Measurements from ENCODE around the gene NUCB2. TPM values are rescaled to one million over a fixed set of nuclear protein-coding genes. Genes with fewer than 3 reads are reported as not detected.

Gene NUCB2
- total RNA-seq, 2 experiments from 2014 or later, result 39.4 to 43.5 TPM

DNA sequence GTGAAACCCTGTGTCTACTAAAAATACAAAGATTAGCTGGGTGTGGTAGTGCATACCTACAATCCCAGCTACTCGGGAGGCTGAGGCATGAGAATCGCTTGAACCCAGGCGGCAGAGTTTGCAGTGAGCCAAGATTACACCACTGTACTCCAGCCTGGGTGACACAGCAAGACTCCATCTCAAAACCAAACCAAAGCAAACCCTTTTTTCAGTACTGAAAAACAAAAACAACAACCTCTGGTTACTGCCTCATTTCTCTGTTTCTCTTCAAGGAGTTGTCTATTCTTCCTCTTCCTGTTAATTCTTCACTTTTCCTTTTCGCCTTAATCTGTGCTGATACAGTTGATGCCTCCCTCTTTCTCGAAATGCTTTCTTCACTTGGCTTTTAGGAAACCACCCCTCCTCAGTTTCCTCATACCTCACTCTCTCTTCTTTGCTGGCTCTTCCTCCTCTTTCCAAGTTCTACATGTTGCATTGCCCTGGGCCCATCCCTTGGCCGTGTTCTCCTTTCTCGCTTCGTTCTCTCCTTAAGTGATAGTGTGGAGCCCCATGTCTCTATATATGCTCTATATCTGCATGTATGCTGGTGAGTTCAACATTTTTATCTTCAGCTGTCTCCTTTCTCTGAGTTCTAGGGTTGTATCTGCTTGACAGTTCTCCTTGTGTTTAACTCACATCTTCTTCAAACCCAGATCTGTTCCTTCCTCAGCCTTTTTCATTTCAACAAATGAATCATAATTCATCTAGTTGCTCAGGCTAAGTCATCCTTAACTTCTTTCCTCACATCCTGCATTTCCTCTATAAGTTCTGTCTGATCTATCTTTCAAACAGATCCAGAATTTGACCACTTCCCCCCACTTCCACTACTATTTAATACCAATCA, 37.1 kb downstream of the NUCB2 start:
- ChIA-PET POLR2A (interaction anchor here (0.7 kb wide), 1 partner anchor 1268 kb away, joined by 3 read pairs; no protein-coding TSS in a partner anchor), CTCF (no interaction called here)

GRCh38 chr11:17314232-17314547, 37.7 kb downstream of the NUCB2 start:
- ChIA-PET CTCF (no interaction called here), POLR2A (no interaction called here)

DNA sequence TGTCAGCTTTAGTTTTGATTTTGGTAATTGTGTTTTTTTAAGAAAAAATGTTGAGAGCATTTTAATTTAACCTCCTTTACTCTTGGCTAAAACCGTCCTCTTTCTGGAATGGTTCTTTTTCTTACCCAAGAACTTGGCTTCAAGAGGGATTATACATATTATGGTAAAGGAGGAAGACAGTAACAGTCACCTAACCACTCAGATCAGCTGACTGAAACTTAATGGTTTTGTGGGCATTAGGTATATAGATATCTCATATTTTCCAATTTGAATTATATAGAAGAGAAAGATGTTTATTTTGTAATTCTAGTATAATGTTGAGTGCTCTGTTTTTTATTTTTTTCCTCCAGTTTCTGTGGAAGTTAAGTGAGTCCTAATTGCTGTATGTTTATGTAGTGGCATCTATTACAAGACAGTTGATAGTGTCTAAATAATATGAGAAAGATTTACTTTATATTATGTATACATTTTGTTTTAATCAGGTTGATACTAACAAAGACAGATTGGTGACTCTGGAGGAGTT, 38.4 kb downstream of the NUCB2 start:
- POLR2A ChIA-PET, result no interaction called here
- CTCF ChIA-PET, result no interaction called here

GRCh38 chr11:17328871-17329494, 52.4 kb downstream of the NUCB2 start:
- CTCF ChIA-PET, result no interaction called here
- POLR2A ChIA-PET, result no interaction called here

DNA sequence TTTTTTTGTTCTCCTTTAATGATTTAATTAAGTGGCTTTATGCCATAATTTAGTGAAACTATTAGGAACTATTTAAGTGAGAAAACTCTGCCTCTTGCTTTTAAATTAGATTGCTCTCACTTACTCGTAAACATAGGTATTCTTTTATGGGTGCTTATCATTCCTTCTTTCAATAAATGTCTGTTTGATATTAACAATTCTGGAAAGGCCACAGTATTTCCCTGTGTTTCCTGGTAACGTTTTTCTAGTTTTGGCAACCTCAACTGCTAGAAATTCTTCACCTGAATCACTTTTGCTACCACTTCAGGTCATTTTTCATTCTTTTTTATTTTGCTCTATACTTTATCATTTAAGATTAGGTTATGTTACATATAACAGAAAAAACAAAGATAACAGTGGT, 55.1 kb downstream of the NUCB2 start:
- POLR2A ChIA-PET, result no interaction called here
- CTCF ChIA-PET, result no interaction called here

DNA sequence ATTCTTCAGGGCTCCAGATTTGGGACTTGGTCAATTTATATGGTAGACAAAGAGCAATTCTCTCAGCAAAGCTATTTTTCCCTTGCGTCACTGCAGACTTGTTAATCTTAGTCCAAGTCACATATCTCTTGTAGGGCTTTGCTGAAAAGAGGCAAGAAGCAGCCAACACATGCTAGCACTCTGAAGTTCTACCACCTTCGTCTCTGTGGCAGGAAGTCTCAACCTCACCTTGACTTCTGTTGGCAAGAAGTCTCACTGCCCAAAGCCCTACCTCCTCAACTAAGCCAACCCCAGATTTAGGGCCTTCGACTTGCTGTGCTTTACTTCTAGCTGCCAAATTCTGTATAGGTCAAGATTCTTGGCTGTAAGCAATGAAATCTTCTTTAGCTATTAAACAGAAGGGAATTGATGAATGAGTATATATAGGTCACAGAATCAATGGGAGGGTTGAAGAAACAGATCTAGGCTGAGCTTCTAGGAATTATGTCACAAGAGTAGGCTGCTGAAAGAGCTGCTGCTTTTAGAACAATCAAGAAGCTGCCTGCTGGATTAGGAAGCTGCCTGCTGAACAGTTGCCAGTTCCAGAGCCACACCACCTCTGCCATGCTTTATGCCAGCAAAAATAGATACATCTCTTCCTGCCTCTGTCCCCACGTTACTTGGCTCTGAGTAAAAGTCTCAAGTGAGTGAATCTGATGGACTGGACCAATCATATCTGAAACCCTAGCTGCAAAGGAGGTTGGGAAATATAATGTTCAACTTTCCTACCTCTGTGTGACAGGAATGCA, 57.5 kb downstream of the NUCB2 start:
- ChIA-PET POLR2A (no interaction called here), CTCF (no interaction called here)

- POLR2A ChIA-PET, result no interaction called here
- CTCF ChIA-PET, result no interaction called here
These were observed 66.7 kb downstream of the NUCB2 start for GRCh38 chr11:17343257-17343656.

- POLR2A ChIA-PET, result interaction anchor here (0.6 kb wide), 1 partner anchor 606 kb away, joined by 3 read pairs; no protein-coding TSS in a partner anchor
- CTCF ChIA-PET, result no interaction called here
These were observed 67.4 kb downstream of the NUCB2 start for GRCh38 chr11:17343907-17344306.

DNA sequence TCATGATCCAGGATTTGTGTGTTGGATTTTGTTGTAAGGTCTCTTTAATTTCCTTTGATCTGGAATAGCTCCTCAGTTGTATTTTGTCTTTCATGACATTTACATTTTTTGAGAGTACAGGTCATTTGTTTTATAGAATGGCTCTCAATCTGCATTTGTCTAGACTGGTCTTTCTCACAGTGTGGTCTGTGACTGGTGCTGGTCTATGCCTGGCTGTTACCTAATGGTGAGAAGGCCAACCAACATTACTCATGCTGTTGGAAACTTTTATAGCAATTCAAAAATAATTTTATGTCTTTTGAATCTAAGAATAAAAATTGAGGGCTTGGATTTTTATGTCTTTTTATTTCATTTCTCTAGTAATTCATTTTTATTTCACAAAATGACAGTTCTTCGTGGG, 71.1 kb downstream of the NUCB2 start:
- POLR2A ChIA-PET, result no interaction called here
- CTCF ChIA-PET, result no interaction called here

DNA sequence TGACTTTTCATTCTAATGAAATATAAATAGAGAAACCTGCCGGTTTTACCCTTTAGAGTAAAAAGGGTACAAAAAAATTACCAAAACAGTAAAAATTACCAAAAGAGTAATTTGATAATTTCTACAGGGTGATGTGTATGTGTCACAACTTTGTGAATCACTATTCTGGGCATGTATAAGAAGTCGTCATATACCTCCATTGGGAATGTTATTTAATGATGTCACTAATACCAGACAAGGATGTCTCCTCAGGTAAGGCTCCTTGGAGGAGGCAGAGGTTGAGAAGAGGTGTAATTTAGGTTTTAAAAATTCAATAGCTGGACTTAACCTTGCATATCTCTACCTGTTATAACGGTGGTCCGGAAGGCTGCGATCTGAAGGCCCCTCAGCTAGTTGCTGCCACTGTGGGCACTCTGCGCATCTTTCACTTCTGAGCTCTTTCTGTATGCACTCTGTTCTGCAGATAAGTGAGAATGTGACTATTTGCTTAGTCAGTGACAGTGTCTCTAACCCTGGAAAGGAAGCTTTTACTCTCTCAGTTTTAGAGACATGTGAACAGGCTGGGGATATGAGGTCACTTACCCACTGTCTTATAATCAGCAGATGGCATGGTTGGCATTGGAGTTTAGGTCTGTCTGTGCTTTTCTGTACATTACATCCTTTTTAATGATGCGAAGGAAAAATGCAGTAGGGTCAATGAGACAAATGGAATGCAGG, 74.1 kb downstream of the NUCB2 start:
- CTCF ChIA-PET, result interaction anchor here (0.8 kb wide), 1 partner anchor 83 kb away, joined by 3 read pairs; no protein-coding TSS in a partner anchor

DNA sequence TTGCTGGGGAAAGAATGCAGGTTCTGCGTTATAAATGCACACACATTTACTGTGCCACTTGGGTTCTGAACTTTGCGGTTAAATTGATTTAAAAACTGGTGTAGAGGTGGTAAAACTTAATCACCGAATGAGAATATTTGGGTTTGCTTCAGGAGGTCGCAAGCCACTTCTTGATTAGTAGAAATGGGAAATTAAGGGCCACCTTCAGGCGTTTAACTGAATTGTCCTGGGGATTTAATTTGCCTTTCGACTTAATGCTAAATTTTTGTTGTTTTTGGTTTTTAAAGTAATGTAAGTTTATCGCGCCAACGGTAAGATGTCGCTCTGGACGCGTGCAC, 74.6 kb downstream of the NUCB2 start:
- ChIA-PET CTCF (interaction anchor here (0.8 kb wide), 1 partner anchor 84 kb away, joined by 3 read pairs; no protein-coding TSS in a partner anchor), POLR2A (interaction anchor here (1.1 kb wide), 1 partner anchor 74 kb away, joined by 3 read pairs; no protein-coding TSS in a partner anchor)

More for the DNA sequence above, 74.1 kb downstream of the NUCB2 start:
- POLR2A ChIA-PET, result interaction anchor here (0.6 to 1.1 kb wide), 2 partner anchors 73 to 1044 kb away, joined by 3 to 6 read pairs; no protein-coding TSS in a partner anchor

DNA sequence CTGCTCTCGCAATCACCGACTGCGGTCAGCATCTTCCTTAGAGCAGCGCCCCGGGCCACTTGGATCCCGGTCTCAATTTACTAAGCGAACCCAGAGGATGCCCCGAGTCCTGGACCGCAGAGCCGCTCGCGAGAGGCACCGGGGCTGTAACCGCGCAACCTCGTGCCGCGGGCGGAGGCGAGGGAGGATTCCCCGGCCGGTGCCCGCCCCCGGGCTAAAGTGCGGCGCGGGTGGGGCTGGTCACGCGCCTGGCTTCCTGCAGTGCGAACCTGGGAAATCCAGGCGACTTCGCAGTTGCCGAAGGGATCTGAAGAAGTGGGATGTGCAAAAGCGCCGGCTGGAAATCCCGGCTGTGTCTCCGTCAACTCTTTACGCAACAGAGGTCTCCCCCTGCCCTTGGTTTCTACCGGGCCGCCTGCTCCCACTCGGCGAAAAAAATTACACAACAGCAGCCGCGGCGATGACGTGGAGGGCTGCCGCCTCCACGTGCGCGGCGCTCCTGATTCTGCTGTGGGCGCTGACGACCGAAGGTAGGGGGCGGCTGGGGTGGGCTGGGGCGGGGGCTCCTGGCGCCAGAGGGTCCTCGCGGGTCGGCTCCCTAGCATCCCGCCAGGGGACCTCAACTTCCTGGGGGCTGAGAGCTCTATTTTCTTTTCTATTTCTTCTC, 75.1 kb downstream of the NUCB2 start, which contains the start of gene NCR3LG1:
Gene NCR3LG1 (plus strand): TSS at position 291 of the 667 bp plus-strand sequence. CDS start 170 bp downstream, at position 461.
- POLR2A ChIA-PET, result interaction anchor here (0.7 kb wide), 2 partner anchors 144 to 614 kb away, joined by 9 read pairs; no protein-coding TSS in a partner anchor
- CTCF ChIA-PET, result interaction anchor here (0.7 kb wide), 1 partner anchor 698 kb away, joined by 5 read pairs; no protein-coding TSS in a partner anchor

DNA sequence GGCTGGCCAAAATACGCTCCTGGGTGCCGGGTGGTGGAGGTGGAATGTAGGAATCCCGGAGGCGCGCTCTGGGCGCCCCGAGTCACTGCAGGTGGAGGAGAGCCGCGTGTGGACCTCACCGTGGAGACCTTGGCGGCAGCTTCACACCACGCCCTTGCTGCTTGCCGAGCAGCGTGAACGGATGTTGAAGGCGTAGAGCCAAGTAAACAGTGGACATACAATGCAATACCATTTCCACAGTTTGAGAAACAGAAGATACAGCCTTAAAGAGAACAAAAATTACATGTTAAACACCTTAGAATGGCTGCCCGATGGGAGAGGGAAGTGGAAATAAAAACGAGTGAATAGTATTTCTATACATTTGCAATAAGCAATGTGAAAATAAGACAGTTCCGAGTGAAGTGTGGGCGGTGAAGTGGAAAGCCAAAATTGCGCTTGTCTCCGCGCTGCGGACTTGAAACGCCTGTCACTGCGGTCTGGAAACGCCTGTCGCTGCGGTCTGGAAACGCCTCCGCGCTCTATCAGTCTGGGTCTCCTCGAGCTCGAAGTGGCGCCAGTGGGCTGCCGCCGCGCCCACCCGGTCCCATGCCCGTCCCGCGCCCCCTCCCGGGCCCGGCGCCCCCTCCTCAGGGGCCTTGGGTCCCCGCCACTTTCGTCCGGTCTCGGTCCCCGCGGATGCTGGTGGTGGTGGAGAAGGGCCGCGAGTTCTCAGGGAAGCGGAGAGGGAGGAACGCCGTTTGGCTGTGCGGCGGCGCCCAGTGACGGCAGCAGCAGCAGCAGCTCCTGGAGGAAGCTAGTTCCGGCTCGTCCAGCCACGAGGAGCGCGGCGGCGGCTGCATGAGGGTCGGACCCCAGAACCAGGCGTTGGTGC, 76.6 kb downstream of the NUCB2 start:
- CTCF ChIA-PET, result interaction anchor here (1.3 to 3.0 kb wide), 6 partner anchors 13 to 123 kb away, joined by 3 to 16 read pairs (median 5); no protein-coding TSS in a partner anchor
- POLR2A ChIA-PET, result interaction anchor here (1.0 to 1.2 kb wide), 2 partner anchors 76 to 78 kb away, joined by 3 read pairs; partner anchors contain the start of gene NUCB2

GRCh38 chr11:17353821-17354600, 77.5 kb downstream of the NUCB2 start:
- POLR2A ChIA-PET, result interaction anchor here (1.0 to 1.2 kb wide), 2 partner anchors 77 to 78 kb away, joined by 3 read pairs; partner anchors contain the start of gene NUCB2
- CTCF ChIA-PET, result interaction anchor here (0.7 to 3.0 kb wide), 10 partner anchors 12 to 1168 kb away, joined by 3 to 16 read pairs (median 5); no protein-coding TSS in a partner anchor

DNA sequence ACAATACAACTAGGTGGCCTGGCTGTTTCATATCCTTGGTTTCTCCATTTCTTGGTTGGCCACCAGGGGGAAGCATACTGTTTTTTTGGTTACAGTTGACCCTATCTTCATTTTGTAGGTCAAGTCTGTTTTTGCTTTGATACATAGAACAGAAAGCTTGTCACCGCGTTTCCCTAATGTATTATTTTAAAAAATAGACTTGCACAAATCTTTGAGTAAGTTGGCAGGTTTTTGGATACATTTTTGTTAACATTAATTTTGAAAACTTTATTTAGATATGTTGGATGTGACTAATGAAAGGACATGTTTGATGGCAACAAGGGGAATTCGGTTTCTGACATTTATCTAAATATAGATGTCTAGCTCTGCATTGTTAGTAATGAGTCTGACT, 78.1 kb downstream of the NUCB2 start:
- POLR2A ChIA-PET, result no interaction called here

DNA sequence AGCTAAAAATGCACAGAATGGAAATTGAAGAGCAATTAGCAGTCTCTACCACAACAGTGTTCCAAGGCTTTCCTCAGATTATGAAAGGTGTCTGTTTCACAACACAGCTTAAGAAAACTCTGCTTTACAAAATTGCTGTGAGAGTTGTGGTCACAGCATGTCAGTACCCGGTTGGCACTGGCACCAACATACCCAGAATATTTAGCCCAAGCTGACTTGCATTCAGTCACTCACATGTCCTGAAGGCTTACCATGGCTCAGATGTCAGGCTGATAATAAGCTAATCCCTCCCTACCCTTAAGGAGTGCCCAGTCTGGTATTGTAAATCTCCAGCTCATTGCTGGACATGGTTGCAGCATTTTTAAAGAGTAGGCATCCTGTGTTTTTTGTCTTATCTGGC, 90.0 kb downstream of the NUCB2 start:
- CTCF ChIA-PET, result interaction anchor here (2.2 kb wide), 1 partner anchor 12 kb away, joined by 16 read pairs; no protein-coding TSS in a partner anchor
- POLR2A ChIA-PET, result no interaction called here

More for the DNA sequence above, 78.1 kb downstream of the NUCB2 start:
- CTCF ChIA-PET, result interaction anchor here (0.6 to 3.0 kb wide), 9 partner anchors 12 to 1167 kb away, joined by 3 to 16 read pairs (median 5); no protein-coding TSS in a partner anchor
